Measurements from ENCODE around the gene ESPN.
"Not testable (repeated sequence)": the region's sequence is repeated elsewhere in the genome, so short reads cannot be mapped to it uniquely, and the experiment has no call there.

The ESPN gene

GRCh38 chr1:6448749-6449631 is 24.4 kb downstream of the ESPN start:
- peak; percentile 57 for DNase-seq (ENCODE audit: low read depth)
- H3K4me3 ChIP-seq (ENCODE audit: low read depth, low read length), result no peak overlapping the region
- no peak for TF ChIP-seq CTCF (IDR thresholded peaks at IDR 0.05; ENCODE audit: low read depth, low read length)
- no peak for TF ChIP-seq MAX (IDR thresholded peaks at IDR 0.05; ENCODE audit: low read depth, low read length)
- no peak for TF ChIP-seq MYC (IDR thresholded peaks at IDR 0.05; ENCODE audit: low read depth, low read length)
- TF ChIP-seq POLR2A (IDR thresholded peaks at IDR 0.05; ENCODE audit: extremely low read depth, insufficient read length), result no peak

GRCh38 chr1:6450005-6450450 is 25.5 kb downstream of the ESPN start:
- no peak for DNase-seq (ENCODE audit: low read depth)
- H3K4me3 ChIP-seq (ENCODE audit: low read depth, low read length), result no peak overlapping the region
- TF ChIP-seq POLR2A (IDR thresholded peaks at IDR 0.05; ENCODE audit: extremely low read depth, insufficient read length) (no peak), MYC (IDR thresholded peaks at IDR 0.05; ENCODE audit: low read depth, low read length) (no peak), CTCF (IDR thresholded peaks at IDR 0.05; ENCODE audit: low read depth, low read length) (no peak), MAX (IDR thresholded peaks at IDR 0.05; ENCODE audit: low read depth, low read length) (no peak)

- not testable (repeated sequence) for H3K4me3 ChIP-seq (ENCODE audit: low read depth, low read length); DNase-seq (ENCODE audit: low read depth)
Measured at GRCh38 chr1:6450486-6450885, 25.9 kb downstream of the ESPN start.

GRCh38 chr1:6450943-6451373 is 26.4 kb downstream of the ESPN start:
- TF ChIP-seq POLR2A (IDR thresholded peaks at IDR 0.05; ENCODE audit: extremely low read depth, insufficient read length), result no peak
- no peak for TF ChIP-seq MAX (IDR thresholded peaks at IDR 0.05; ENCODE audit: low read depth, low read length)
- no peak for TF ChIP-seq MYC (IDR thresholded peaks at IDR 0.05; ENCODE audit: low read depth, low read length)
- no peak for DNase-seq (ENCODE audit: low read depth)
- H3K4me3 ChIP-seq (ENCODE audit: low read depth, low read length), result no peak overlapping the region

GRCh38 chr1:6453895-6454855 is 29.6 kb downstream of the ESPN start:
- peak; percentile 47 for DNase-seq (ENCODE audit: low read depth)
- H3K4me3 ChIP-seq (ENCODE audit: low read depth, low read length), result not testable (repeated sequence)

GRCh38 chr1:6454856-6455751 is 30.5 kb downstream of the ESPN start:
- DNase-seq (ENCODE audit: low read depth), result peak; percentile 54
- TF ChIP-seq MAX (IDR thresholded peaks at IDR 0.05; ENCODE audit: low read depth, low read length) (no peak), CTCF (IDR thresholded peaks at IDR 0.05; ENCODE audit: low read depth, low read length) (no peak), POLR2A (IDR thresholded peaks at IDR 0.05; ENCODE audit: extremely low read depth, insufficient read length) (no peak), MYC (IDR thresholded peaks at IDR 0.05; ENCODE audit: low read depth, low read length) (no peak)
- no peak overlapping the region for H3K4me3 ChIP-seq (ENCODE audit: low read depth, low read length)

GRCh38 chr1:6455752-6456520 is 31.4 kb downstream of the ESPN start:
- not testable (repeated sequence) for H3K4me3 ChIP-seq (ENCODE audit: low read depth, low read length)

More at GRCh38 chr1:6455752-6456520, 31.4 kb downstream of the ESPN start:
- not testable (repeated sequence) for DNase-seq (ENCODE audit: low read depth)
